GM18907 (cell line): ENCODE data around the gene IRAK1.

Experiments
- ATAC-seq: cut with Tn5 transposase; IDR thresholded peaks from one replicate; pipeline ENCODE4 v1.9.1; 2021; ENCODE audit warnings: mild to moderate bottlenecking, moderate library complexity; ENCODE audit not compliant: unreplicated experiment

Gene IRAK1

DNA sequence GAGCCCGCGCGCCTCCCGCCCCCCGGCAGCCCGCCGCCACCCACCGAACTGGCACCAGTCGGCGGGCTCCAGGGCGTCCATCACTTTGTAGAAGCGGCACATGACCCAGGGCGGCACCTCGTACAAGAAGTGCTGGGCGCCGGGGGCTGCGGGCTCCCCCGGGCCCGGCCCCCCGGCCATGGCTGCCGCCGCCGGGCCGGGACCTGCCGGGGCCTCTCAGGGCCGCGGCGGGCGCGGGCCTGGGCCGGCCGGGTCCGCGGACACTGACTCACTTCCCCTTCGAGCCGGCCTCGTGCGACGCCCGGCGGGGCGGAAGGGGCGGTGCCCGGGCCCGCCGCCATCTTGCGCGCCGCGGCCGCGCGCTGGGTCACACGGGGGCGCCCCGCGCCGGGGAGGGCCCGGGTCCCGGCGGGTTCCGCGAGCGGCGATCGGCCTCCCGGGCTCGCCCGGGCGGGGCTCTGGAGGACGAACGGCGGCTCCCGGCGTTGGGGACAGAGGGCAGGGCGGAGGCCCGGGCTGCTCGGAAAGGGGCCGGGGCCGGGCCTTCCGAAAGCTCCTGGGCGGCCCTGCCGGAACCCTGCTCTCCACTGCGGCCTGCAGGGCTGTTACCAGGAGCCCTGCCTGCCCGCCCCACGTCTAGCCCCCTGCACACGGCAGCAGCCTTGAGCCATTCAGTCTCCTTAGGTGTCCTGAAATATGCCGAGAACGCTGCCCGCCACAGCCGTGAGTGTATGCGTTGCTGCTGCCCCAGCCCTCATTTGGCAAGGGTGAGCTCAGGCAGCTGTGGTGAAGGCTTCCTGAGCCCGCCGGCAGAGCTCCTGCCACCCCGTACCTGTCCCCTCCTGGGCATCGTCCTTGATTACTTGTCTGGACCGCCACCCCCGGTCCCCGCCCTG lies at the start of gene IRAK1:
IRAK1 (minus strand) TSS at position 270 of the 896 bp plus-strand sequence; CDS start at position 180, 90 bp downstream.
- peak; percentile 46 for ATAC-seq

DNA sequence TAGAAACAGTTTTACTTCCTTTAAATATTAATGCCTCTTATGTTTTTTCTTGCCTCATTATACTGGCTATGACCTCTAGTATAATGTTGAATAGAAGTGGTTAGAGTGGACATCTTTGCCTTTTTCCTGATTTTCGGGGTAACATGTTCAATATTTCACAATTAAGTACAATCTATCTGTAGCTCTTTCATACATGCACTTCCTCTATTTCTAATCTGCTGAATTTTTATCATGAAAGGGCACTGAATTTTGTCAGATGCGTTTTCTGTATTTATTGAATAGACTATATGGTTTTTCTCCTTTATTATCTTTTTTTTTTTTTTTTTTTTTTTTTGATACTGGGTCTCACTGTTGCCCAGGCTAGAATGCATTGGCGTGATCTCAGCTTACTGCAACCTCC lies 48.9 kb upstream of the IRAK1 start:
- ATAC-seq: no peak

DNA sequence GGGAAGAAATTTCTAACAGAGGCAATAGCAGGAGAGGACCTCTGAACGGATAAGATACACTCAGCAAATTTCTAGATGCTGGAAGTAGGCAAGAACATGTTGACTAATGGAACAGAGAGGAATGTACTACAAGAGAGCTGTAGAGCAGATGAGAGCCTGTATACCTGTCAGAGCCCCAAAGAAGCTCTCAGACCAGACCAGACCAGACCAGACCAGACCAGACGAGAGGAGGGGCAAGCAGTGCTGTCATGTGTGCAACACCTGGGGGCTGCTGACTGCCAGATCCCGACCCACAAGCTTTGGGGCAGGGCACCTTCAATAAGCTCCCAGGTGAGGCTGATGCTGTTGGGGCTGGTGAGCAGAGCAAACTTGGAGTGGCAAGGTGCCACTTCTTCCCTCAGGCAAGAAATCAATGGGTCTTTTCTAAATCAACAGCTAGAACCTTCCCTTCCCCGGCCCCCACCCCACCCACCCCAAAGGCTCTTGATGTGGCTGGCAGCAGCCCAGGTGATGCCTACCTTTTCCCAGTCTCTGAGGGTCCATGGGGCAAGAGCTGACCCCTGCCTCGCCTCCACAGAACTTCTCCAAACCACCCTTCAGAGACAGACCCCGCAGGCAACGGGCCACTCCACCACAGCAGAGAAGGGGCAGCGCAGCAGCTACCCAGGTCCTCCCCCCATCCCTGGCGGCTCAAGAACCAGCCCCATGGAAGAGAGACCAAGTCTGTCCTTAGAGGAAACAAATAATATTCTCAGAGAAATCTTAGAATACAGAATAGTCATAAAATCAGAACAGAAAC lies 45.1 kb upstream of the IRAK1 start:
- ATAC-seq: no peak

DNA sequence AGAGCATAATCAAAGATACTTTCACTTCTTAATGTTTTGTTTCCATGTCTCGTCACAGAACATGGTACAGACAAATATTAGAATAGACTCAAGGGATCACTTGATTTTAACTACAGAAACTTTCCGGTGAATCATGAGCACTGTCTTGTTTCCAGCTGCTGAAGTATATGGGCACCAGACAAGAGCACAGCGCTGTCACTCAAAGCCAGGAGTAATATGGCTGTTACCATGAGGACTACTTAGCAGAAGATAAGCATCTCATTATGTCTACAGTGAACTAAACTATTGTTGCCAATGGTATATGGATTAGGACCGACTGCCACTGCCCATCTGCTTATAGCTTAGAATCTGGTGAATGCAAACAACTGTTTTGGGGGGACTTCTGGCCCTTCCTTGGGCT lies 43.5 kb upstream of the IRAK1 start:
- ATAC-seq: no peak

DNA sequence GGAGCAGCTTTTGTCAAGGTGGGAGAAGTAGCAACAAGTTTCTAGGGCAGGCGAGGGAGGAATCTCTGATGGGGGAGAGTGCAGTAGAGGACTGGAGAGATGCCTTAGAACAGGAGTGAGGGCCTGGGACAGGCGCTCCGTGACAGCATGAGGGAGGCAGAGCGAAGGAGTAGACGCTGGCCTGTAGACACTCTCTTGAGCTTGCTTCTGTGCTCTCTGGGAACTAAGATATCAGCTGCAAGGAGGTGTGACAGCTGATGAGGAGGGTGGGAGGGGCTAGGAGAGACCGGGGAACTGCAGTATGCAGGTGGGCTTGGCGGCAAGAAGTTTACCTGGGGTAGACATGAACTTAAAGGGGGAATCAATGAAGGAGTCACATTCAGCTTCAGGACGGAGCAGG lies 42.1 kb upstream of the IRAK1 start:
- no peak for ATAC-seq

DNA sequence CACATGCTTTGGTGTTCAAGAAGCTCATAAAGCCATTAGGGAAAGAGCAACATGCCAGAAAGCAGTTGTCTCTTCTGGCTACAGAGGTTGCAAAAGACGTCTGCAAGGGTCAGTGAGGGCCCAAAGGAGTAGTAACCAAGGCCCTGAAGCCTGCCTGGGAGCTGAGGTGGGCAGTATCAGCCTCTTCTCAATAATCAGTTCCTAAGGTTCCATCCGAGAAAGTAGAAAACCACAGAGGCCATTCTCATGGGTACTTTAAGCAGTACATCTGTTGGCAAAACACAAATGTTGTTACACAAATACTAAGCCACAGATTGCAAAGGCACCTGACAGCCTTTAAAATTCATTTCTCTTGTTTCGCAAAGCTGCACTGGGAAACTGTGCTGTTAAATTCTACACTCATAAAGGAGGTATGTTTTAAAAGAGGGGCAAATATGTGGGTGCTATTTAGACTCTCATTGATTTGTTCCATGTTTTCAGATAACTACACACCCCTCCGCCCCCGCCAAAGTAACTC lies 40.1 kb upstream of the IRAK1 start:
- no peak for ATAC-seq

DNA sequence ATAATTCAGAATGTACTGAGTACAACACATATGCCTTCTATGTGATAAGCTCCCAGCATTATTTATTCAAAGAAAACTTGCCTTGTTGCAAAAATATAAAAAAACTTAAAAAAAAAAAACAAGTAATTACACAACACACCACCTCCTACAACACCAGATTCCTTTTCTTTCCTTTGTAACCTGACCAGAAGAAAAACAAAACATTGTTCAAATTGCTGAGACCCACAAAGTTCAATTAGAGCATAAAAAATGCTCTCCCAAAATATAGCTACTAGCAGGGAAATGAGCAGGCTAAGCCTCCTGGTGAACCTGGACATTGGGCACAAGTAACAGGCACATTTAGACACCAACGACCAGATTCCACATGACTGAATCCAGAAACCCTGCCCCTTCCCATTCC lies 39.5 kb upstream of the IRAK1 start:
- no peak for ATAC-seq

DNA sequence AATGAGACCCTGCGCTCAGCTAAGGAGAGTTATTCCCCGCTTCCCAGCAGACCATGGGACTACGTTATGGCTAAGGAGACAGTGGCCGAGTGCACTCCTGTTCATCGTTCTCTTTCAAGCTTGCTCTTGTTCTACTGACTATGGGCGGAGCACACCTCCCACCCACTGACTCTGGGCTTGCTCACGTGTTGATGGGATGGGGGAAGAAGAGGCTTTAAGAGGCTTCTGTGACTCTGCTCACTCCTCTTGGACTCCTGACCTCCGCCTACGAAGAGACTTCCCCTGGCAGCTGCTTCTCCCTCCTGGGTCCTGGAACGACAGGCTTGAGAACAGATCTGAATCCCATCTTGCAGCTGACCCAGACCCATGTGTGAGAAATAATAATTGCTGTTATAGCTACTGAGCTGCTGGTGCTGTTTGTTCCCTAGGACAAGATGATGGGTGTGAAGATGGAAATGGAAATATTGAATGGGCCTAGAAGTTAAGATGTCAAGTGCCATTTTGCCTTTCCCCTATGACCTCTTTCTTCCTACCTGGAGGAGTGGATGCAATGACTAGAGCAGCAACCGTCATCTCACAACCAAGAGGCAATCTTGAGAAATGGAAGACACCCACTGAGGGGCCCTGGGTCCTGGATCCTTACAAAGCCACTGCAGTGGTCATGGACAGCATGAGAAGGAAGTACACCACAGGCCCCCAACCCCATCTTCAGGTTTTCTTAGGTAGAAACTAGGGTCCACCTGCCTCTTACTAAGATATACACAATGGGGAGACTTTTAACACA lies 38.7 kb upstream of the IRAK1 start:
- ATAC-seq: no peak

DNA sequence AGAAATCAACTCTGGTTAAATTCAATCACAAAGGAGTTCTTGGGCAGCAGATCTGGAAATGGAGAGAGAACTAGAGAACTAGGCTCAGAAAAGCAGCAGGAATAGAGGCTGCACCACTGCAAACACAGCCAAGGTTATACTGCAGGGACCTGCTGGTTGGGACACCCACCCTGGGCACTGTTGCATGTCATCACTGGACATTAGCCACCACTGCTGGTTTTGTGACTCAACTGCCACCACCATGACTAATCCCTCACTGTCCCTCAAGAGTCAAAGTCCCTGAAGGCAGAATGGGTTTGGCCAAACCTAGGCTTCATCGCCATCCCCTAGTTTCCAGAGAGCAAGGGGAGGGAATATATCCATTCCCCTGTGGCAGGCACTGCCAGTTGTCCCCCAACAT lies 38.1 kb upstream of the IRAK1 start:
- no peak for ATAC-seq

DNA sequence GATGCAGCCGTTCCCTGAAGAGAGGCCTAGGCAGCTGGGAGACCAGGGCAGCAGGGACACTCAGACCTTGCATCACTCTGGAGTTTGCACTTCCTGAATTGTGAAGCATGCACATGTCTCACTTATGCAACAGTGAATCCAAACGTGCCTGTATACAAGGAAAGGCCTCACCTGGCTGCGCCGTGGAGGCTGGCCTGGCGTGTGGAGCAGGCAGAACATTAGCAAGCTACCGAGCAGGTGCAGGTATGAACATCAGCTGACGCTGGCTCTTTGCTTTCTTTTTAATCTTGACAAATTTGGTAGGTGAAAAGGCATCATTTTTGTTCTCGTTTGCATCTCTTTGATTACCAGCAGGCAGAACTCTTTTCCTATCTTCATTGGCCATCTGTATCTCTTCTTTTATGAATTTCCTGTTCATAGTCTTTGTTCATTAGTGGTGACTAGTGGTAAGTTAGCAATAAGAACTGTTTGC lies 37.1 kb upstream of the IRAK1 start:
- ATAC-seq: no peak

DNA sequence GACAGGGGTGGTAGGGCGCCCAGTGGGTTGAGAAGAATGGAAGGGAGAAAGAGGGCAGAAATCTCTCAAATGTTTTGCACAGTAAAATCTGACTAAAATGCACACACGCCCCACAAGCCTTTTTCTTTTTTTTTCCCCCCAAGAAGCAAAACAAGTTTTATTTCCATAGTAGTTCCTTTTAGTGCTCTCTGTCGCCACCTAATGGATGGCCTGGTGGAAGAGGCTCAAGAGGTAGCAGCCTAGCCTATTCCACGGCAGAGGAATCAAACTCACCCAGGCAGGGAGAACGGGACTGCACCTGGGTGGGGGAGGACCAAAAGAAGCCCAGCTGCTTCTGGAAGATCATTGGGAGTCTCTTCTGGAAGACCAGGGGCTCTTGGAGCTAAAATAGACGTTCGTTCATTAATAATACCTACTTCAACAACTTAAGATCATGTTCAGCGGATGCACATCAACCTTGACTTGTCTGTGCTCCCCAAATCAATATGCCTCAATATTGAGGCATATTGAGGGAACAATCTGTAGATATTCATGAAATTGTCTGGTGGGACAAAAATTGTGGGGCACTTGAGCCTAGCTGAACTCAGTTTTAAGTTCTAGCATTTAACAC lies 31.6 kb upstream of the IRAK1 start:
- ATAC-seq: no peak

DNA sequence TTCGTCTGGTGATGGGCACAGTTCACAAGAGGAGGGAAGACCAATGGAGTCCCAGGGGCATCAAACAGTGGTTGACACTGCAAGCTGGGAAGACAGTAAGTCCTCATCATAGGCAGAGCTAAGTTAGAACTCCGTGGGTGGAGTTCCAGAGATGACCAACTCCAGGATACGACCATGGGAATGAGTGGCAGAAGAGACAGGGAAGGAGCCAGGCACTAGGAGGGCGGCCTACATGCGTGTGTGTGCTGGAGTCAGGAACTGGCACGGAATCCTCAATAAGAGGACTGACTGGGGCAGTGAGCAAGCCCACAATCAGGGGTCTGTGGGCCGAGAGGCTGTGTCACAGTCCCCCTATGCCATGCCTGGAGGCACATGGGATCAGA lies 30.4 kb upstream of the IRAK1 start:
- ATAC-seq: no peak

DNA sequence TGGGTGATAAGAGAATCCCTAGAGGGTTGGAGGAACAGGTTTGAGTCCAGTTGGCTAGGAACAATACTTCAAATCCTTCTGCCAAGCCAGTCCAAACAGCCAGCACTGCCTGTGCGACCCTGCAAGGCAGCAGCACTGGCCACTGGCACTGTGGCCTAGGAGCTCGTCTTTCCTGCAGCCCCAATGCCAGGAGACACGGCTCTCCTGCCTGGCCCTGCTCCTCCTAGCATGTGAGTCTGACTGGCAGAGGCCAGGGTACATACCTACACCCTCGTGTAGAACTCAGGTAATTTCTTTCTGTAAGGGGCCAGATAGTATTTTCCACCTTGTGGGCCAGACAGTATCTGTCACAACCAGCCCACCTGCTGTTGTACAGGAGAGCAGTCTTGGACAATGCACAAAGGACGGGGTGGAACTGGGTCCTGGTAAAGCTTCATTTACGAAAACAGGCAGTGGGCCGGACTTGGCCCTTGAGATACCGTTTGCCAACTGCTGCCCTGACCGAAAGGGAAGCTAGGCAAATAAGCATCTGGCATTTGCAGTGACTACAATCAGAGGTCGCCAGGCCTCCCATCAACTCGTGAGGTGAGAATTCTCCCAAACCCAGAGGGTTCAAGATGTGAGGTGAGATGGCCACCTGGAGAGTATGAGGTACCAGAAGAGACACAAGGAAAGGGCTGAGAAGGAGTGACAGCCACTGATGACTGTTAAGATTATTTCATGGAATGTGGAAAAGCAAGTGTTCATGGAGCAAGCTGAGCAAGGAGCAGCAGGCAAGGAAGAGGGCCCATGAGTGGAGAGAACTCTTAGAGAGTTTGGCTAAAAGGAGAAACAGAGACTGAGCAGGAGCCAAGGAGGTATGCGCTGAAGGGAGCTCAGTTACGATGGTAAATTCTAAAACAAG lies 29.8 kb upstream of the IRAK1 start:
- ATAC-seq: no peak

DNA sequence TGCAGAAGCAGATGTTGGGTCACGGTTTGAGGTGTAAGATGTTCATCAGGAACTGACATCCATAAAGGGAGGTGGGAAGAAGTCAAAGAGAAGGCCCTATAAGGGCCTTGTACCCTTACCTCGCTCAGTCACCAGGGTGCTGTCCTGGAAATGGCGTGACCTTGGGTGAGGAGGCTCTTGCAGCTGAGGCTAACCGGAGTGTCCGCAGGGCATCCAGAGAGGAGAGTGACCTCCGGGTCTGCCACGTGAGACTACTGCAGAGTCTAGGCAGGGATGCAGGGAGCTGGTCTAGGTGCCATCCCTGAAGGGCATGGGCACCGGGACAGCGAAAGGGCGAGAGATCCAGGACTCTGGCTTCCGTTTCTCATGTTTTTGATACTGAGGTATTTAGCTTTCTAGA lies 28.7 kb upstream of the IRAK1 start:
- no peak for ATAC-seq

DNA sequence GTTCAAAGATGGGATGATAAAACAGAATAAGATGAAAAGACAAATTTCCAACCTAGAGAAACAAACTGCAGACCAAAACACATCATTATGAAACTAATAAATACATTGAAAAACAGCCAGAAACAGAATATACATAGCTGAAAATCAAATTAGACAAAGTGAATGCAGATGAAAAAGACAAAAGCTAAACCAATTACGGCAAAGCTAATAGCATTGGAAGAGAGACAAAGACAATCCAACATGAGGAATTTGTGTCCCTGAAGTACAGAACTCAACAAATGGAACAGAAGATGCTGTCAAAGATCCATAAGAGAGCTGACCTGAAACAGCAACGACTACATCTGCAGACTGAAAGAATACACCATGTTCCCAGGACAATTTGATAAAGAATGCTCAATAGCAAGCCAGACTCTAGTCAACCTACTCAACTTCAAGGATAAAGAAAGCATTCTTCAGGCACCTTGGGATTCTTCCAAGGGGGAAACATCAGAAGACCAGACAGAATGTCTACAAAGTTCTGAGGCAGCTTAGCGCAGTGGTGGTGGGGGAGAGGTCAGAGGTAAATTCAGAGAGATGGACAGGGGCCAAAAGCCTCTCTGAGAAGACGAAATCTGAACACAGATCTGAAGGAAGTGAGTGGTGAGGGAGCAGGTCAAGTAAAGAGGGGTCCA lies 27.4 kb upstream of the IRAK1 start:
- no peak for ATAC-seq

DNA sequence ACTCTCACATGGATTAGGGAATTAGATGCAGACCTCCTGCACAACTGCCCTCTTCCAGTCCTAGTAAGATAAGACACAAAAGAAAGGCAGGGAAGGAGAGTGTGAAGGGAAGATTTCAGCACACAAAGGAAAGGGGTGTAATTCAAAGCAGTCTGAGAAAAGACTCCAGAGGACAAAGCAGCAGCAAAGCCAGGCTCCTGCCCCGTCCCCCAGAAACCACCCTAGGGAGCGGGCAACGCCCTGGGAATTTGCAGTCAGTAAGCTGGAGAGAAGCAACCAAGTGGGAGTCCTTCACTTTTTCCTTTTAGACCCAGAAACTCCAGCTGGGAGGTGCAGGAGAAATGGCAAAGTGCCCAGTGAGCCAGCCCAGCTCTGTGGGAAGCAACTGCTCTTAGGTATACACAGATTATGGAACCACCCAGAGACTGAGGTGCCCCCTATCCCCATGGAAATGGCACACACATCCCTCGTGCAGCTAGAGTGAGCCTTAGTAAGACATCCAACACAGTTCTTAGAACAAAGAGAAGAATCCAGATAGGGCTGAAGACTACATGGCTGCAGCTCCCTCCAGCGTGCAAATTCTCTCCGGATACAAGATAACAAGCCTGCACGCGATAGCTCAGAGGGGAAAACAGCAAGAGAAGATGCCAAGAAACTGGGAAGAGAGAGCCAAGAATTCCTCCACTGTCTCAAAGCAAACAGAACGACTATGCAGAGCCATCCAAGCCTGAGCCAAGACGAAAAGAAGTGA lies 26.5 kb upstream of the IRAK1 start:
- no peak for ATAC-seq

DNA sequence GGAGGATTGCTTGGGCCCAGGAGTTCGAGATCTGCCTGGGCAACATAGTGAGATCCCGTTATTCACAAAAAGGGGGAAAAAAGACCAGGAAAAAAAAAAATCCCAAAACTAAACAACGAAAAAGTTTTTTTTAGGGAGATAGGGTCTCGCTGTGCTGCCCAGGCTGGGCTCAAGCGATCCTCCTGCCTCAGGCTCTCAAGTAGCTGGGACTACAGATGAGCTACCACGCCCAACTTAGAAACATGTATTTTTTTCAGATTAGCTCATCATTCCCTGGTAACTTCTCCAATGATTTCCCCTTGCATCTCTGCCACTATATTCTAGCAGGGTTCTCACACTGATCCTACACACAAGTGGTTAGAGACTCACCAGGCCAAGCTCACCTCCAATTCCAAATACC lies 24.4 kb upstream of the IRAK1 start:
- ATAC-seq: no peak

DNA sequence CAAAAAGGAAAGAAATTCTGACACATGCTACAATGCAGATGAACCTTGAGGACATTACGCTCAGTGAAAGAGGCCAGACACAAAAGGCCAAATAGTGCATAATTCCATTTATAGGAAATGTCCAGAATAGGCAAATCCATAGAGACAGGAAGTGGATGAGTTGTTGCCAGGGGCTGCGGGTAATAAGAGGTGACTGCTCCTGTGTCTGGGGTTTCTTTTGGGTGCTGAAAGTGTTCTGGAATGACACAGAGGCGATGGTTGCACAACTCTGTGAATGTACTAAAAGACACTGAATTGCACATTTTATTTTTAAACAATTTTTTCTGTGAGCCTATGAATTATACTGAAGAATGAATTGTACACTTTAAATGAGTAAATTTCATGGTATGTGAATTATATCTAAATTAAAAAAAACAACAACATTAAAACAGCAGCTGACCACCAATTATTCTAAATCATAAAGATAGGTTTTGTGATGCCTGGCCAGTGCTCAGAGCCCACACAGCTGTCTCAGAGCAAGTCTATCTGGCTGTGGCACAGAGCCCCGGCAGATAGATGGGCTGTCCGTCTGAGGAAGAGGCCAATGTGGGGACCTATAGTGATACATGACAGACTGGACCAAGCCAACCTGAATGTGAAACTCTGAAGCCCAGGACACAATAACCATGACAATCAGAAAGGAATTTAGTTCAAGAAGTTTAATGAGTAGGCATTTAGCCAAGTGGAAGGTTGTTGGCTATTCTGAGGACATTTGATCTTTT lies 23.5 kb upstream of the IRAK1 start:
- no peak for ATAC-seq
